HepG2 (cell line): ENCODE measurements around the gene KDM2B. TPM values are rescaled to one million over a fixed set of nuclear protein-coding genes. Genes with fewer than 3 reads are reported as not detected.

Source experiments
- ATAC-seq: fragments of 200-7000 bp; cut with Tn5 transposase; 3 replicates; pipeline ENCODE4 v1.9.1; 2020; ENCODE audit warnings: mild to moderate bottlenecking, moderate library complexity
- BruUV-seq: library from RNA; stranded (reverse); fragments of 400-500 nt; replicated peaks from 2 replicates; lab custom pipeline; 2021; lab: Mats Ljungman, UMichigan
- CTCF ChIA-PET: fragments of 300-600 bp; formaldehyde crosslinking; extraction: SDS; loops from one replicate; lab custom pipeline; 2021; ENCODE audit warnings: low total read pairs, inconsistent platforms, low intra/inter-chr PET ratio; lab: Yijun Ruan, JAX
- POLR2A ChIA-PET: fragments of 350-600 bp; sonication (Branson Sonifier 250); formaldehyde crosslinking; loops from one replicate; lab custom pipeline; 2020; ENCODE audit warnings: antibody characterized with exemption, inconsistent platforms; lab: Yijun Ruan, JAX
- DNase-seq: peaks from one replicate; pipeline ENCODE4 v3.0.0-alpha.2; 2015; ENCODE audit warnings: low spot score
- FAIRE-seq: peaks from 3 replicates; lab custom pipeline; 2011; peaks lifted over from hg19 to GRCh38; lab: Jason Lieb, UNC
- H2AFZ ChIP-seq: one replicate; pipeline ENCODE4 v1.6.1; 2011; ENCODE audit warnings: low read length, inconsistent platforms
- H3K27ac ChIP-seq: fragments of 300-600 bp; 3 replicates; pipeline ENCODE4 v1.8.0; 2011; ENCODE audit warnings: mixed run types, mild to moderate bottlenecking, mixed read lengths, low read length, inconsistent platforms; ENCODE audit not compliant: insufficient read depth; ENCODE audit errors: extremely low read length
- H3K27me3 ChIP-seq, 2 experiments: fragments of 200-600 bp in 1 of 2; 2 replicates in 1 of 2; 3 replicates in 1 of 2; pipeline versions ENCODE4 v1.6.0 to v1.8.0; 2011; ENCODE audit warnings: low read length in 2 of 2, mild to moderate bottlenecking in 2 of 2, moderate library complexity in 2 of 2, inconsistent platforms in 1 of 2; ENCODE audit not compliant: insufficient read depth in 2 of 2, control insufficient read depth in 1 of 2
- H3K36me3 ChIP-seq, 2 experiments: fragments of 200-600 bp in 1 of 2; replicated peaks in 1 of 2; 2 replicates in 1 of 2; 3 replicates in 1 of 2; pipeline versions ENCODE4 v1.5.1 to v1.8.0; 2011; ENCODE audit warnings: low read length in 2 of 2, inconsistent platforms in 1 of 2; ENCODE audit not compliant: insufficient read depth in 2 of 2, control insufficient read depth in 1 of 2
- H3K4me1 ChIP-seq: 2 replicates; pipeline ENCODE4 v1.5.1; 2012; ENCODE audit warnings: low read length, inconsistent platforms; ENCODE audit not compliant: insufficient read depth
- H3K4me2 ChIP-seq: 2 replicates; pipeline ENCODE4 v1.6.0; 2011; ENCODE audit warnings: low read depth, low read length, inconsistent platforms
- H3K4me3 ChIP-seq, 3 experiments: fragments of 200-600 bp in 1 of 3; sonication (generic), shearing (Covaris generic) in 1 of 3; replicated peaks in 1 of 3; 2 replicates each; pipeline ENCODE4 v1.5.1; 2011 to 2016; ENCODE audit warnings: low read length in 3 of 3, inconsistent platforms in 2 of 3, low read depth in 2 of 3, mild to moderate bottlenecking in 2 of 3, control low read depth in 1 of 3, mixed read lengths in 1 of 3; ENCODE audit not compliant: insufficient read depth in 1 of 3
- H3K79me2 ChIP-seq: one replicate; pipeline ENCODE4 v1.6.1; 2011; ENCODE audit warnings: low read length, inconsistent platforms; ENCODE audit not compliant: insufficient read depth
- H3K9ac ChIP-seq: 2 replicates; pipeline ENCODE4 v1.6.0; 2011; ENCODE audit warnings: mild to moderate bottlenecking, low read depth, low read length, inconsistent platforms; ENCODE audit not compliant: insufficient read depth
- H3K9me3 ChIP-seq: 2 replicates; pipeline ENCODE4 v1.5.1; 2012; ENCODE audit warnings: mild to moderate bottlenecking, low read length
- H4K20me1 ChIP-seq: 2 replicates; pipeline ENCODE4 v1.6.0; 2011; ENCODE audit warnings: inconsistent platforms, mild to moderate bottlenecking, low read length, moderate library complexity; ENCODE audit not compliant: insufficient read depth
- BRCA1 ChIP-seq: sonication (generic); formaldehyde crosslinking; IDR thresholded peaks from 2 replicates; pipeline ENCODE4 v1.4.0; 2020; ENCODE audit warnings: missing genetic modification reagents
- HINFP ChIP-seq: sonication (generic); formaldehyde crosslinking; IDR thresholded peaks from 2 replicates; pipeline ENCODE4 v1.4.0; 2020; ENCODE audit warnings: low read depth, mild to moderate bottlenecking, missing genetic modification reagents
- HMGA1 ChIP-seq: sonication (generic); formaldehyde crosslinking; conservative IDR thresholded peaks from 2 replicates; pipeline ENCODE4 v1.4.0; 2020; ENCODE audit warnings: missing genetic modification reagents
- HOXA9 ChIP-seq: sonication (generic); formaldehyde crosslinking; IDR thresholded peaks from 2 replicates; pipeline ENCODE4 v1.8.1; 2022; ENCODE audit warnings: missing genetic modification reagents, mild to moderate bottlenecking, moderate library complexity, borderline replicate concordance
- KMT2B ChIP-seq: IDR thresholded peaks from 2 replicates; pipeline ENCODE4 v1.6.1; 2016; ENCODE audit warnings: missing genetic modification reagents, missing compliant biosample characterization
- MXD4 ChIP-seq: IDR thresholded peaks from 2 replicates; pipeline ENCODE4 v1.6.1; 2016; ENCODE audit warnings: mild to moderate bottlenecking, missing biosample characterization, missing genetic modification reagents
- ONECUT2 ChIP-seq: sonication (generic); formaldehyde crosslinking; IDR thresholded peaks from 2 replicates; pipeline ENCODE4 v1.4.0; 2020; ENCODE audit warnings: missing genetic modification reagents
- PITX1 ChIP-seq: sonication (generic); formaldehyde crosslinking; IDR thresholded peaks from 2 replicates; pipeline ENCODE4 v1.5.1; 2020; ENCODE audit warnings: mild to moderate bottlenecking, missing genetic modification reagents
- PLRG1 ChIP-seq: fragments of 450-650 bp; conservative IDR thresholded peaks from 2 replicates; pipeline ENCODE4 v1.6.1; 2016
- TFDP2 ChIP-seq: sonication (generic); formaldehyde crosslinking; IDR thresholded peaks from 2 replicates; pipeline ENCODE4 v1.4.0; 2020; ENCODE audit warnings: missing genetic modification reagents
- THAP11 ChIP-seq: IDR thresholded peaks from 2 replicates; pipeline ENCODE4 v1.6.1; 2016; ENCODE audit warnings: missing biosample characterization, missing genetic modification reagents
- ZNF263 ChIP-seq: sonication (generic); formaldehyde crosslinking; IDR thresholded peaks from 2 replicates; pipeline ENCODE4 v1.4.0; 2020; ENCODE audit warnings: missing genetic modification reagents
- ZNF264 ChIP-seq: sonication (generic); formaldehyde crosslinking; IDR thresholded peaks from 2 replicates; pipeline ENCODE4 v1.4.0; 2020; ENCODE audit warnings: missing genetic modification reagents
- ZNF350 ChIP-seq: sonication (generic); formaldehyde crosslinking; IDR thresholded peaks from 2 replicates; pipeline ENCODE4 v1.4.0; 2020; ENCODE audit warnings: mild to moderate bottlenecking, low read depth, missing genetic modification reagents, borderline replicate concordance
- ZNF460 ChIP-seq: sonication (generic); formaldehyde crosslinking; IDR thresholded peaks from 2 replicates; pipeline ENCODE4 v1.5.1; 2020; ENCODE audit warnings: missing genetic modification reagents, mild to moderate bottlenecking, borderline replicate concordance
- ZNF629 ChIP-seq: sonication (generic); formaldehyde crosslinking; conservative IDR thresholded peaks from 2 replicates; pipeline ENCODE4 v1.5.0; 2020; ENCODE audit warnings: missing genetic modification reagents
- ZNF839 ChIP-seq: sonication (generic); formaldehyde crosslinking; IDR thresholded peaks from 2 replicates; pipeline ENCODE4 v1.4.0; 2020; ENCODE audit warnings: missing genetic modification reagents, mild to moderate bottlenecking, borderline replicate concordance
- WGBS: methylation state at CpG from one replicate; pipeline ENCODE4 v1.1.6; 2017; ENCODE audit warnings: low lambda C conversion rate; 5-methylcytosine and 5-hydroxymethylcytosine counted together
- in situ Hi-C: cut with HindIII; loops from 2 replicates; pipeline ENCODE4 v1.10.0; 2017; ENCODE audit warnings: low pct_unique_long_range_greater_than_20kb; ENCODE audit not compliant: extremely low pct_ligation_motif_present
- intact Hi-C: fragments of 100-400 bp; cut with micrococcal nuclease; formaldehyde crosslinking; loops from one replicate; pipeline ENCODE4 v1.10.0; 2022; ENCODE audit not compliant: unreplicated experiment
- polyA plus RNA-seq, 8 experiments: library from polyadenylated mRNA; depleted of rRNA in 3 of 8; stranded (reverse) in 7 of 8; unstranded in 1 of 8; fragments of >200 nt; fragmentation: Illumina TruSeq in 4 of 8; extraction: Trizol in 4 of 8; gene quantifications; 2 replicates each; pipeline versions ENCODE4 v1.2.1 to v1.2.3, GENCODE V29; 2011 to 2016; ENCODE audit warnings: low read depth in 4 of 8, missing spikeins in 1 of 8, mixed read lengths in 1 of 8; ENCODE audit not compliant: insufficient read depth in 1 of 8
- total RNA-seq, 5 experiments: library from RNA; depleted of rRNA; stranded (reverse); fragments of >200 nt; fragmentation: Illumina TruSeq; extraction: Trizol; gene quantifications; 2 replicates each; pipeline ENCODE4 v1.2.3, GENCODE V29; 2016; ENCODE audit warnings: low read depth in 1 of 5
- TF ChIP-seq, protein P1 (sequence below): sonication (generic); formaldehyde crosslinking; IDR thresholded peaks from 2 replicates; pipeline ENCODE4 v1.4.0; 2020; ENCODE audit warnings: mild to moderate bottlenecking, missing genetic modification reagents
- TF ChIP-seq, protein P2 (sequence below): IDR thresholded peaks from 2 replicates; pipeline ENCODE4 v1.6.1; 2016

KDM2B gene
- total and polyA plus RNA-seq, 2 of the 13 experiments (the other 11 are each of a cell fraction or from before 2014, with no cell fraction given), result 17.5 to 26.1 TPM

GRCh38 chr12:121501946-121502345 lies 78.9 kb downstream of the KDM2B start (continued):
- TF ChIP-seq KMT2B (CRISPR knock-in tag), result no peak

GRCh38 chr12:121499929-121500793 lies 80.7 kb downstream of the KDM2B start:
- POLR2A ChIA-PET, result no interaction called here
- TF ChIP-seq BRCA1 (CRISPR knock-in tag) (no peak), ZNF629 (CRISPR knock-in tag) (no peak), ONECUT2 (CRISPR knock-in tag) (no peak), HMGA1 (no peak), ZNF460 (no peak), HOXA9 (CRISPR knock-in tag) (no peak), PLRG1 (no peak), ZNF839 (CRISPR knock-in tag) (no peak), HINFP (CRISPR knock-in tag) (no peak), ZNF350 (CRISPR knock-in tag) (no peak), MXD4 (no peak), ZNF264 (no peak), THAP11 (CRISPR knock-in tag) (0 out of 2 replicates have a peak, but pooled peaks have one; percentile 30), TFDP2 (no peak), PITX1 (CRISPR knock-in tag) (no peak), ZNF263 (CRISPR knock-in tag) (no peak)
- TF ChIP-seq, protein P1, sequence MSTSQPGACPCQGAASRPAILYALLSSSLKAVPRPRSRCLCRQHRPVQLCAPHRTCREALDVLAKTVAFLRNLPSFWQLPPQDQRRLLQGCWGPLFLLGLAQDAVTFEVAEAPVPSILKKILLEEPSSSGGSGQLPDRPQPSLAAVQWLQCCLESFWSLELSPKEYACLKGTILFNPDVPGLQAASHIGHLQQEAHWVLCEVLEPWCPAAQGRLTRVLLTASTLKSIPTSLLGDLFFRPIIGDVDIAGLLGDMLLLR (CRISPR knock-in tag), result no peak
- TF ChIP-seq, protein P2, sequence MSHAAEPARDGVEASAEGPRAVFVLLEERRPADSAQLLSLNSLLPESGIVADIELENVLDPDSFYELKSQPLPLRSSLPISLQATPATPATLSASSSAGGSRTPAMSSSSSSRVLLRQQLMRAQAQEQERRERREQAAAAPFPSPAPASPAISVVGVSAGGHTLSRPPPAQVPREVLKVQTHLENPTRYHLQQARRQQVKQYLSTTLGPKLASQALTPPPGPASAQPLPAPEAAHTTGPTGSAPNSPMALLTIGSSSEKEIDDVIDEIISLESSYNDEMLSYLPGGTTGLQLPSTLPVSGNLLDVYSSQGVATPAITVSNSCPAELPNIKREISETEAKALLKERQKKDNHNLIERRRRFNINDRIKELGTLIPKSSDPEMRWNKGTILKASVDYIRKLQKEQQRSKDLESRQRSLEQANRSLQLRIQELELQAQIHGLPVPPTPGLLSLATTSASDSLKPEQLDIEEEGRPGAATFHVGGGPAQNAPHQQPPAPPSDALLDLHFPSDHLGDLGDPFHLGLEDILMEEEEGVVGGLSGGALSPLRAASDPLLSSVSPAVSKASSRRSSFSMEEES (CRISPR knock-in tag), result 0 out of 2 replicates have a peak, but pooled peaks have one; percentile 31

More at GRCh38 chr12:121499929-121500793, 80.7 kb downstream of the KDM2B start:
- H3K9me3 ChIP-seq, result no peaks in the 10 kb centered on the region
- CTCF ChIA-PET, result interaction anchor here (1.1 to 2.5 kb wide), 4 partner anchors 125 to 273 kb away, joined by 4 to 20 read pairs (median 8); no protein-coding TSS in a partner anchor
- in situ Hi-C loops (no loop called here), intact Hi-C loops (loop anchor here (1.0 kb wide), 1 partner anchor 182 kb away; no protein-coding TSS in a partner anchor)
- H3K79me2 ChIP-seq, result no peaks in the 10 kb centered on the region
- BruUV-seq, result no TSS peak
- ATAC-seq (peak; percentile 89), FAIRE-seq (peak; percentile 75), DNase-seq (peak; percentile 57)
- H3K9ac ChIP-seq, result no peak overlapping the region
- no peaks in the 10 kb centered on the region for H3K27me3 ChIP-seq
- no peaks in the 10 kb centered on the region for H4K20me1 ChIP-seq
- WGBS, result 50% methylated on average over 19 of the region's 21 CpGs
- H2AFZ ChIP-seq, result no peak overlapping the region
- H3K4me3 ChIP-seq, result no peak overlapping the region; a peak in 1 of 6 replicates
- peaks cover 21% of the 10 kb centered on the region for H3K4me1 ChIP-seq
- no peak overlapping the region for H3K27ac ChIP-seq
- H3K4me2 ChIP-seq, result peak overlapping the region; percentile 45
- H3K36me3 ChIP-seq, result no peaks in the 10 kb centered on the region
